A673 (cell line): Measurements from ENCODE around the gene PDGFD. TPM values are rescaled to one million over a fixed set of nuclear protein-coding genes. Genes with fewer than 3 reads are reported as not detected.

Experiments
- BruUV-seq: library from RNA; stranded (reverse); fragments of 400-500 nt; replicated peaks from 2 replicates; lab custom pipeline; 2021; lab: Mats Ljungman, UMichigan
- CTCF ChIA-PET: fragments of 300-600 bp; sonication (Branson Sonifier 250); formaldehyde crosslinking; loops from one replicate; lab custom pipeline; 2022; ENCODE audit warnings: antibody characterized with exemption; lab: Charles Lee
- POLR2A ChIA-PET: fragments of 300-600 bp; sonication (Branson Sonifier 250); formaldehyde crosslinking; loops from one replicate; lab custom pipeline; 2022; ENCODE audit warnings: antibody characterized with exemption; ENCODE audit not compliant: low non-redundant PET; lab: Charles Lee
- DNase-seq: peaks from one replicate; pipeline ENCODE4 v3.0.0-alpha.2; 2015; ENCODE audit warnings: low spot score
- H3K27ac ChIP-seq: fragments of 200-600 bp; sonication (generic); 2 replicates; pipeline ENCODE4 v1.5.1; 2016; ENCODE audit warnings: mixed run types, low read depth, mild to moderate bottlenecking, mixed read lengths, antibody characterized with exemption, low read length; ENCODE audit not compliant: poor library complexity, severe bottlenecking
- H3K27me3 ChIP-seq: fragments of 200-600 bp; sonication (generic); replicated peaks from 2 replicates; pipeline ENCODE4 v1.6.1; 2017; ENCODE audit warnings: mixed run types, low read depth, mild to moderate bottlenecking, mixed read lengths, antibody characterized with exemption, low read length; ENCODE audit not compliant: insufficient read depth, poor library complexity
- H3K36me3 ChIP-seq: fragments of 200-600 bp; sonication (generic); 2 replicates; pipeline ENCODE4 v1.6.1; 2016; ENCODE audit warnings: mixed run types, mild to moderate bottlenecking, mixed read lengths, antibody characterized with exemption, low read length; ENCODE audit not compliant: insufficient read depth, poor library complexity, severe bottlenecking
- H3K4me1 ChIP-seq: fragments of 200-600 bp; sonication (generic); 2 replicates; pipeline ENCODE4 v1.6.1; 2017; ENCODE audit warnings: mixed run types, mild to moderate bottlenecking, mixed read lengths, antibody characterized with exemption, low read length; ENCODE audit not compliant: insufficient read depth, poor library complexity, severe bottlenecking
- H3K4me3 ChIP-seq: fragments of 200-600 bp; sonication (generic); 2 replicates; pipeline ENCODE4 v1.5.1; 2016; ENCODE audit warnings: low read depth, mixed run types, mild to moderate bottlenecking, mixed read lengths, low read length; ENCODE audit not compliant: poor library complexity, severe bottlenecking
- H3K9me3 ChIP-seq: fragments of 200-600 bp; sonication (generic); 2 replicates; pipeline ENCODE4 v1.6.1; 2016; ENCODE audit warnings: mixed run types, low read depth, mild to moderate bottlenecking, mixed read lengths, antibody characterized with exemption, low read length; ENCODE audit not compliant: poor library complexity, severe bottlenecking
- CTCF ChIP-seq: fragments of 300-800, 200-600 bp; sonication (generic); conservative IDR thresholded peaks from 2 replicates; pipeline ENCODE4 v1.5.1; 2017; ENCODE audit warnings: low read depth, mild to moderate bottlenecking, antibody characterized with exemption, low read length, moderate library complexity, mixed read lengths
- EZH2 ChIP-seq: fragments of 200-600 bp; sonication (generic); IDR thresholded peaks from 2 replicates; pipeline ENCODE4 v1.6.1; 2017; ENCODE audit warnings: borderline replicate concordance, low read depth, mild to moderate bottlenecking, mixed read lengths, antibody characterized with exemption, low read length; ENCODE audit not compliant: poor library complexity, severe bottlenecking
- intact Hi-C: fragments of 100-400 bp; cut with micrococcal nuclease; formaldehyde crosslinking; loops from one replicate; pipeline ENCODE4 v1.10.0; 2022; ENCODE audit not compliant: unreplicated experiment
- total RNA-seq: library from RNA; stranded (reverse); gene quantifications from 2 replicates; pipeline ENCODE4 v1.2.3, GENCODE V29; 2021

PDGFD gene
- total RNA-seq, 1 experiment from 2014 or later: 6.1 TPM

- Histone ChIP-seq H3K27me3 (no peaks in the 10 kb centered on the region), H3K4me1 (peaks cover 8% of the 10 kb centered on the region), H3K9me3 (no peaks in the 10 kb centered on the region), H3K4me3 (no peak overlapping the region), H3K36me3 (no peaks in the 10 kb centered on the region), H3K27ac (no peak overlapping the region)
- no peak for TF ChIP-seq EZH2
- TF ChIP-seq CTCF: no peak
- CTCF ChIA-PET: no interaction called here
- no TSS peak for BruUV-seq
- POLR2A ChIA-PET: no interaction called here
- intact Hi-C loops: no loop called here
- no peak for DNase-seq
Observed at GRCh38 chr11:104075091-104075490, 88.9 kb downstream of the PDGFD start.

GRCh38 chr11:104073950-104074705 is 89.8 kb downstream of the PDGFD start:
- H3K27ac ChIP-seq: no peak overlapping the region
- peaks cover 8% of the 10 kb centered on the region for H3K4me1 ChIP-seq
- BruUV-seq: no TSS peak
- no peaks in the 10 kb centered on the region for H3K9me3 ChIP-seq
- POLR2A ChIA-PET: no interaction called here
- H3K27me3 ChIP-seq: no peaks in the 10 kb centered on the region
- no peak for TF ChIP-seq EZH2
- TF ChIP-seq CTCF: no peak
- no peak for DNase-seq
- CTCF ChIA-PET: no interaction called here
- intact Hi-C loops: no loop called here
- no peak overlapping the region for H3K4me3 ChIP-seq
- H3K36me3 ChIP-seq: no peaks in the 10 kb centered on the region

GRCh38 chr11:104067534-104067933 is 96.4 kb downstream of the PDGFD start:
- no peak for DNase-seq
- Histone ChIP-seq H3K36me3 (no peaks in the 10 kb centered on the region), H3K27ac (no peak overlapping the region), H3K4me3 (no peak overlapping the region), H3K4me1 (no peaks in the 10 kb centered on the region), H3K27me3 (no peaks in the 10 kb centered on the region), H3K9me3 (no peaks in the 10 kb centered on the region)
- POLR2A ChIA-PET: no interaction called here
- no TSS peak for BruUV-seq
- TF ChIP-seq EZH2: no peak
- TF ChIP-seq CTCF: no peak
- intact Hi-C loops: no loop called here
- CTCF ChIA-PET: no interaction called here
